GM19238 (cell line): Measurements from ENCODE around the gene WDR1.

Experiments
- DNase-seq: peaks from one replicate; pipeline ENCODE4 v3.0.0; 2011; ENCODE audit warnings: low spot score; ENCODE audit not compliant: insufficient read length

The WDR1 gene

DNA sequence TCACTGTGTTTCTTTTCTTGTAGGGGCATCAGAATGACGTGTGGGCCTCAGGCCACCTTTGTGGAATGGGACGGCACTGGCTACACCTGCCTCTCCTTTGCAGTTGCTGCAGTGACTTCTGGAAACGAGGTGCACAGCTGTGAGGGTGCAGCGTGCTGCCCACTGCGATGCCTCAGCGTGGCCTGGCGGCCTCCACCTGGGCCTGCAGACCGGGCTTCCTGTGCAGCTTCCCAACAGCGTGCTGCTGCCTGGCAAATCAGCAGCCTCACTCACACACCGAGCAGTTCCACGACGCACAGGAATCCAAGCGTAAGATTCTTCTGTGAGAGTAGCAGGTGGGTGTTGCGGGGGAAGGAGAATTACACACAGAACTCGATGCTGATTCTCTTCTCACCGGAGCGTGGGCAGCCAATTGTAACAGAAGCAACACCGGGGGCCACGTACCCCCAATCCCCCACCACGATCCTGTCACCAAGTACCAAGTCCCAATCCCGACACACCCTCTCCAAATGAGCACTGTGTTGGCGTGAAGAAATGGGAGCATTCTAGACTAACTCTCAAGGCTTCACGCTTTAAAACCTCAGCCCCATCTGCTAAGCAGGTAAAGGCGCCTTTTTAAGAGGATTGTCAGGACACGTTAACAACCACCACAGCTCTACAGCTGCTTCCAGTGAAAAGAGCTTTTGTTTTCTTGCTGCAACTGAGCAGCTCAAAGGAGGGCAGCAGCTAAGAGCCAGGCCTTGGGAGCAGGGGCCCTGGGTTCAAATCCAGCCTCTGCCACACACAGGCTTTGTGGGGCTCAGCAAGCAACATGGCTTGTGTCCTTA is 16.9 kb downstream of the WDR1 start:
- DNase-seq: no peak

DNA sequence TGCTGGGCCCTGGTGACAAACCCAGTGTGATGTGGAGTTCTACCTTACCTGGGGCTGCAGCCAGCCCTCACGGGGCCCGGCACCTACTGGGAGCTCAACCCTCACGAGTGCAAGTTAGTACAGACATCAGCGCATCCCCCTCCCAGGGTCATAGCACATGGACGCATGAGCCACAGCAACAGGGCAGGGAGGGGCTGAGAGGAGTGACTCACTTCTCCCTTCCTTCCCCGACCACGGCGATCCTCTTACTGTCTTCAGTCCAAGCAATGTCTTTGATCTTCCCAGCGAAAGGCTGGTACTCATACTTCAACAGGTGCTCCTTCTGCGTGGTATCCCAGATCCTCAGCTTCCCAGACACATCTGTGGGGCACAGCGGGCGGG is 17.8 kb downstream of the WDR1 start:
- DNase-seq: no peak

DNA sequence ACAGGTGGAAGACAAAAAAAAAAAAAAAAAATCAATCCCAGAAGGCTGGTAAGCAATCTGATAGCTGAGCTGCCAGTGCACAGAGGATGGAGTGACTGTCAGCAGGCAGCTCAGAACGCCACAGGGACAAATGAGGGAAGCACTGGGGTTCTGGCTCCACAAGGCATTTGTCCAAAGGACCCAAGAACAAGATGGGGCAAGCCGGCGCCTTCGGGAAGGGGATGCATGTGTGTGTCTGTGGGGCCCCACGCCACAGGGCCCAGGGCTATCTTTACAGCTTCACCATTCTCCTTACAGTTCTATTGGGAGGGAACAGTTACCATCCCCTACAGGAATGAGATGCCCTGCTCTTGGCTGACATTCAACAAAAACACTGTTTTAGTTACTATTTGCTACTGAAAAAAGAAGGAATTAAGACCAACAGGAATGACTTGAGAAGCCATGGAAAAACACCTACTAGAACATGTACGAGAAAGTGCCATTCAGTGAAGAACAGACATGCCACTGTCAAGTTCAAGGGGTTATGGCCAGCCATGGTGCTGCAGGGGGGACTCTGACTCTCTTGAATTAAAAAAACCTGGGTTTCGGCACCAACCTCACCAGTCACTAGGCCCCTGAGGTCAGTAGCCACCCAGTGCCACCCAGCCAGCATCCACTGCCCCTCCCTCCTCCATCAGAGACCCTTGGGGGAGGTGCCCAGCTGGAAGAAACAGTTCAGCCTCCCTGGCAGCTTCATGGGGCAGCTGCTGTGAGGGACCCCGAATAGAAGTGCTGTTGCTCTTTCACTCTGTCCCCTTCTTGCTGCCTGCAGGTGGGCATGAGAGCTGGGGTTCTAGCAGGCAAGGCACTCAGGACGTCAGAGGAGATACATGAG is 18.5 kb downstream of the WDR1 start:
- no peak for DNase-seq

DNA sequence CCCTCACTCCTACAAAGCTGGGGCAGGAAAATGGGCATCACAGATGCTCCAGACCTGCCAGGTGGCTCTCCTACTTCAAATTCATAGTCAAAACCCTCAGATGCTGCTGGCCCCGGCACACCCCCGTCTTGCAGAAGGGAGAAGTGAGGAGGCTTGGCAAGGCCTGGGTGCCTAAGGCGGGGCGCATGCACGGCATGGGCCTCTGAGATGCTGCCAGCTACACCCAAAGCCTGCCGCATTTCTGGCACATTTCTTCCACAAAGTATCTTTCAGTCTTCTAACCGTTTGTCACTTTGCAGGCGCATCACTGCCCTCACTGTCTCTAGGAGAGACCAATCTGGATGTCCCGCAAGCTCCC is 19.6 kb downstream of the WDR1 start:
- DNase-seq: no peak

DNA sequence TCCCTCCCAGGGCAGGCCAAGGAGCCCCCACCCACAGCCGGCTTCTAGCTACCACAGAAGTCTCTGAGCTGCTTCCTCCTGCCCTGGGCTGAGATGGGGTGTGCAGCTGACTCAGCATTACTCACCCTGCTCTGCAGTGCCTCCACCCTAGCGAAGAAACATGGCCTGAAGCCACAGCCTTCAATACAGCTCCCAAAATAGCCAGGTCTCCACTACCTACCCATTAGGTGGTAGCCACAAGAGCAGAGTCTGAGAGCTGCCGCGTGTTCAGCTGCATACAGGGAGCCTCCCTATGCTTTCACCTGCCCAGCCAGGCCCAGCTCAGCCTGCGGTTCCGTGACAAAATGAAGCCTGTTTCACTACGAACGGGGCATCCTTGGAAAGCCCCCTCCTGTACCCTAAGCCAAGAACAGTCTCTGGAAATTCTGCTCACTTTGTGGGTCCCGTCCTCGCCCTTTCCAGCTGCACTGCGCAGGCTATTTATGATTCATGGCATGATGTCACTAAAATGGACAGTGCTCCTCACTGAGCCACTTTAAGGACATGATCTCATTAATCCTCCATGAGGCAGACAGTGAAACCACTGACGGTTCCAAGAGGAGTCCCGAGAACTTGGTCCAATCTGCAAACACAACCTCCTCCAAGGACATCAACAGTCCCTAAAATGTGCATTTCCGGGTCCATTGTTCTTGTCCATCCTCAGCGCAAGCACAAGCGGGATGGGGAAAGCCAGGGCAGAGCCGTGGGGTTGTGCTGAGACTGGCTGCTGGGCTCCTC is 20.2 kb downstream of the WDR1 start:
- peak; percentile 40 for DNase-seq

DNA sequence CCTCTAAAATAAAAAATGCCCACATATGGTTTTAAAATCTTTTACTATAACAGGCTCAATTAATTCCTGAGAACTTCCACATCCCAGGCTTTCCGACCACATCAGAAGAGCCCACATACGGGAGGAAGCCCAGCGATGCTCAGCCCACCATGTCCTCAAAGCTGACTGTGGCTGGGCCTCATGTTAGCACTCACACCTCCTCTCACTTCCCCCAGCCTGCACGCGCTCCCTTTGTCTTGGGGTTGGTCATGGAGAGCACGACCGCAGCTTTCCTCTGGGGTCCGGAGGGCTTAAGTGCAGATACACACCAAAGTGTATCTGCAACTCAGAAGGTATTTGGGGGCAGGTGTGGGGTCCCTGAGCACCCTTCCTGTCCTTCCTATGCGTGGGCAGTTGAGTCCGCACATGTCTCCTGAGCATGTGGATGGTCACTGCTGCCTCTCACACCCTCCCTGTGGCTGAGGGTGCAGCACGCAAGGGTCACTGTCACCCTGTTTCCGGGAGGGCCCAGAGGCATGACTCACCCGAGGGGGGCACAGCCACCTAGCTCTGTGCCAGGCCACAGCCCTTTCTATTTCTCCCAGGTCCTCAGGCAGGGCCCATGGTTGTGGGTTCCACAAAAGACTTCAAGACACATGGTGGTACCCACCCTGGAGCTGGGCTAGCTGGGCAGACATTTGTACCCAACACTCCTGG is 21.2 kb downstream of the WDR1 start:
- no peak for DNase-seq

DNA sequence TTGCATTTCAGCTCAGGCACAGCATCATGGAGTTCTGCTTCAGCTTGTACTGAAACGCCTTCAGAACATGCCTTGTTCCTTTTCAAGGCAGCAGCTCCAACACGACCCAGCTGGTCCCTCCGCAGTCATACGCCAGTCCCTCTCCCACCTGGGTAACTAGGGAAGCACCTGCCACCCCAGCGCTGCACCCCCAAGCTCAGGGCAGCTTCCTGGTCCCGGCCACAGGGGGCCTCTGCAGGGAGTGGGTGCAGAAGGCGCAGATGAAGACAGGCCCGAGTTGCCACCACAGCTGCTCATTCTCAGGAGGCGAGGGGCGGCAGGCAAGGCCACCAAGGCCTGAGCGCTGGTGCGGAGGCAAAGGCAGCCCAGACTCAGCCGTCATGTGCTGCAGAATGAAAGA is 21.8 kb downstream of the WDR1 start:
- DNase-seq: no peak

DNA sequence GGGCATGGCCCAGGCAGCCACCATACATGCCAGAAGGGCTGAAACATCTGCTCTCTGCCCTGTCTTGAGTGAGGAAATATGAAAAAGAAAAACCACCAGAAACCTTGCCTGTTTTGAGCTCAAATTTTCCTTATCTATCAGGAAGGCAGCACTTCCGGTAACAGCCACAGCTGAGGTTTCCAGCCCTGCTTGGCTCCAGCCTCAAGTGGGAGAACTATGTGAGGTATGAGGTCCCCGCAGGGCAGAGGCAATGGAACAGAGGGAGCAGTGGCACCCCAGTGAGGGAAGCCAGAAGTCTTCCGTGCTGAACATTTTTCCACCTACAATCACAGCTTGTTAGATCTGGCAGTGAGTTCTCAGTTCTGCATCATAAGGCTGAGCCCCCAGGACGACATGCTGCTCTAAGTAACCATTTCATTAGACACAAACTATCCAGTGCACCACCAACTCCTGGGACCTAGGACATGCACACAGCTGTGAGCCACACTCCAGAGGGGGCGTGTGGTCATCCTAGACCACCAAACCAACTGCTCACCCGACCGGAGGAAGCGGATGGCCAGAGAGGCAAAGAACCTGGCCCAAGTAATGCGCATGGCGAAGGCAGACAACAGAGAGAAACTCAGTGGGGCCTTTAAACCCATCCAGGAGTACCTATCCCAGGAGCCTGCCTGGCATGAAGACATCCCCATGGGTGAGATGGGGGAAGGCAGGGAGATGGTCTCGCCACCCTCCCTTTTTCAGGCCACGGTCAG is 22.6 kb downstream of the WDR1 start:
- DNase-seq: no peak

DNA sequence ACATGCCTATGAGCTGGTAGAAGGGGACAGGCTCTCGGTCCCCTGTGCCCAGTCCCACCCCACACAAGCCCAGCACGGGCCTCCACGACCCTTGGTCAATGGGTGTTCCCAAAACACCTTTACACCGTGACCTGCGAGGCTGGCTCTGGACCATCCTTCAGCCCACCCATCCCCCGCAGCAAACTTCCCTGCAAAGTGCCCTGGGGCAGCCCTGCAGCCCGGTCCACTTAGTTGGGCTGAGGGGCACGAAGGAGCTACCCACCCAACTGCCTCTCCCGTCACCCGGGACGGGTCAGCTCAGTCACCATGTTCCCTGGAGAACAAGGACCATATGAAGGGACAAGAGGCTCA is 23.4 kb downstream of the WDR1 start:
- DNase-seq: no peak

DNA sequence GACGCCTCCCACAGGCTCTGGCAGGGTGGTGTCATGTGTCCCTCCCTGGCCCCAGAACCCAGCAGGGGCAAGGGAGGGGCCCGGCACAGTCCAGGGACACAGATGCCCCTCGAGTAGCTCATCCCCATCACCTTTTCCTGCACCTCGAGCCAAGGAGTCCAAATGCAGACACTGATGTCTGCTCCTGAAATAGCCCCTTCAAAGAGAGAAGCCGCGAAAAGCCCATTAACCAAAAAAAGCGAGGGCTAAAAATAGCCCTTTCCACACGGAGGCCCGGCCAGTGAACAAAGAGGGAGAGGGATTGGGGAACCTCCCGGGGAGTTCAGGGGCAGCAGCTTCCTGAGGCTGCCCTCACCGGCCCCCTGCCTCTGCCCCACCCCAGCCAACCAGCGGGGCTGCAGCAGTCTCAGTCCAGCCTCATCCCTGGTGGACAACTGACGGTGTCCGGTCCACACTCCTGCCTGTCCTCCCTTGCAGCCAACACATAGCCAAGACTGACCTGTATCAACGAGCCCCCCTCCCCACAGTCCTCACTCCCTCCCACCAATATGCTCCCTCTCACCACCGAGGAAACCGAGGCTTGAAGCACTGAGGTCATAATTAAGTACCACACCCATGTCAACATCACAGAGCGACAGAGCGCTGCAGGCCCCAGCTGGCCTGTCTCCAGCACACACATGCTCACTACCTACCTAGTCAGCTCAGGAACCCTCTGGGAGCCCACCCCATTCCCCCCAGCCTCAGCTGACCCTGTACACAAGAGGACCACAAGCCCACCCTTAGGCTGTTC is 23.9 kb downstream of the WDR1 start:
- no peak for DNase-seq

DNA sequence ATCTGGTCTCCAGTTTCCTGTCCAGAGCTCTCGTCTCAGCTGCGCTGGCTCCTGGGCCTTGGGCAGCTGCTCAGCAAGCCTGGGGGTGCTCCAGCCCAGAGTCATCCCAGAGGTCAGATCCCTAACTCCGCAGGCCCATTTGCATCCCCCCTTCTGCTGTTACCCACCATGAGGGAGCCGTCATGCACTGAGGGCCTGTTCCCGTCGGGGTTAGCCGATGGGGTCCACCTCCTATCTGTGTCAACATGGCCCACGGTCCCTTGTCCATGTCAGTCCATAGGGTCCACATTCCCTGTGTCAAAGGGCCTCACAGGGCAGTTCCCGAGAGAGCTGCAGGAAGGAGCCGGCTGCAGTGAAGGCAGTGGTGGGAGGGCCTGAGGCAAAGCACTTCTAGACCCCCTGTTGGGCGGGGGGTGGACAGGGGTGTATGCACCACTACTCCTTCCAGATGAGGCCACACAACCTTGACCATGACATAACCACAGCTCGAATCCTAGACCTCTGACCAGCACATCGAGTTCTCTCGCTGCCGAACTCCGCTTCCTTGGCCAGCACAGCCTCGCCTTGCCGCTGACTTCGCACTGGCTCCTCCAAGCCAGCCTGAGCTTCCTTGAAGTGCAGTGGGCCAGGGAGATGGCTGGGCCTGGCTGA is 24.9 kb downstream of the WDR1 start:
- DNase-seq: no peak

DNA sequence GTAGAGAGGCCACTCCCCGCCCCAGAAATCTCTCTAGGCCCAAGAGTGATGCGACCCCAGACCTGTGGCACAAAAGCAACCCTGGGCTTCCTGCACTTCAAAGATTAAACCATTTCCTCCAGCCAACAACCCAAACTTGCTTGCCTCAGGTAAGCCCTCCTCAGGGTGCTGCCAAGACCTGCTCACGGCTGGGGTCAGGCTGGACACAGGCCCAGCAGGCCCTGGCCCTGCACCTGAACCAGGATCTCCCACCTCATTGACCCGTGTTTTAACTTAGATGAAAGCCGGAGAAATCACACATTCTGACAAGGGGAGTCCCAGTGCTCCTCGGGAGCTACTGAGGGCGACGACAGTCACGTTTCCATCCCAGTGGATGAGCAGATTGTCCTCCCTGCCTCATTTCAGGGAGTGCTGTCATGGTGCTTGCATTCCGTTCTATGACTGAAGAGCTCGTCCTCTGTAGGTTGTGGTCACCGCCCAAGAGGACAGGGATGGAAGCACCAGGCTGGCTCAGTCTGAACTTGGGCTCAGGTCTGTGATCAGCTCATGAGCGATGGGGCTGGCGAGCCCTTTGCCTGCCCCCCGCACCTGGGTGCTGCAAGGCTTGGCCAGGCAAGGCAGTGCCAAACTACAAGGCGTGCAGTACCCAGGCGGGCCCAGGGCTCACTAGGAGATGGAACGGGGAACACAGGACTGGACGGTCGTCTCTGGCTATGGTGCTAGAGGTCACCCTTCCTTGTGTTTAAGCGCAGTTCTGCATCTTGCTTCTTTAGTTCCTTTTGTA is 25.9 kb downstream of the WDR1 start:
- DNase-seq: no peak

DNA sequence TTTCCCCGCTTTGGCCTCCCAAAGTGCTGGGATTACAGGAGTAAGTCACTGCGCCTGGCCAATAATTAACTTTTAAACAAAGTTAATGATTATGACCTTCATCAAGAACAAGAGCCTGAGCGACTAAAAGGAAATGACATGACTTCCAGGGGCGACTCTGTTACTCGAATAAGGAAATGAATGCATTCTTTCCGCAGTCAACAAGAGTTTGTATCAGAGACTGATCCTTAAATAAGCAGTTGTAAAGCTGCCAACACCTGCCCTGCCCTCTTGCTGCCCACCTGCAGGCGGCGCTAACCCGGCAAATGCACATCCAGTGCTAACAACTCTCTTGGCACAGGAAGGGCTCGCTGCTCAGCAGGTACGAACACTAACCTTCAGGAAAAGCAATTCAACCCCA is 27.3 kb downstream of the WDR1 start:
- DNase-seq: no peak

DNA sequence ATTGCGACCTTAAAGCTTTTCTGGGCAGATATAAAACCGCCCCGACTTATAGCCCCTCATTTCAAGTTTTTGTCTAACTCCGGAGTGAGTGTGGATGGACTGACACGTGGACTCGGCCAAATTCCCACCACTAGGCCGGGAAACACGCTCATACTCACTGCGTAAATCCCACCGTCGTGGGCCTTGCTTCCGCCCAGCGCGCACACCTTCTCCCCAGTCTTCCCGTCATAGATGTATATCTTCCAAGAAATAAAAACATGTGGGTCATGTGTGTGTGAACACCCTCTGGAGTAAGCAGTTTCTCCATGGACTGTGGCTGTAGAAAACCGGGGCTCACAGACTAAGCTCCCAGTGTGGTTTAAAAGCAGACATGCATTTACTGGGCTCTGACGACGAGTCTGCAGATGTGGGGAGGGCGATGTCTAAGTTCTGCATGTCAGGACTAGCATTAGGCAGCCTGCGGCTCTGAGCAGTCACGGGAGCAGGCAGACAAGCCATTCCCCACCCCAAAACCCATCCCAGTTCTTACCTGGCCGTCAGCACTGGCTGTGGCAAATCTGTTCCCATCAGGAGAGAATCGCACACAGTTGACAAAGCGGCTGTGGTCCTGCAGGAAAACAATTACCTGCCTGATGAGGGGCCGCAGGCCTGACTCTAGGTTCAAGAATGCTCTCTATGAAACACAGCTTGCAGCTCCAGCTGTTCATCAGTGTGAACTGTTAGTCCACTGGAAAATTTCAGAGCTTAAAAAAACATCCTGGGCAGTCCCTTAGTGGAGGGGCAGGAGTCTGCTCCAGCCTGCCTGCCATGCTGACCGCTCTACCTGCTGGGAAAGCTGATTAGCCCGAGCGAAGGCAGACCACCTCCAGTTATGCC is 28.2 kb downstream of the WDR1 start:
- no peak for DNase-seq

DNA sequence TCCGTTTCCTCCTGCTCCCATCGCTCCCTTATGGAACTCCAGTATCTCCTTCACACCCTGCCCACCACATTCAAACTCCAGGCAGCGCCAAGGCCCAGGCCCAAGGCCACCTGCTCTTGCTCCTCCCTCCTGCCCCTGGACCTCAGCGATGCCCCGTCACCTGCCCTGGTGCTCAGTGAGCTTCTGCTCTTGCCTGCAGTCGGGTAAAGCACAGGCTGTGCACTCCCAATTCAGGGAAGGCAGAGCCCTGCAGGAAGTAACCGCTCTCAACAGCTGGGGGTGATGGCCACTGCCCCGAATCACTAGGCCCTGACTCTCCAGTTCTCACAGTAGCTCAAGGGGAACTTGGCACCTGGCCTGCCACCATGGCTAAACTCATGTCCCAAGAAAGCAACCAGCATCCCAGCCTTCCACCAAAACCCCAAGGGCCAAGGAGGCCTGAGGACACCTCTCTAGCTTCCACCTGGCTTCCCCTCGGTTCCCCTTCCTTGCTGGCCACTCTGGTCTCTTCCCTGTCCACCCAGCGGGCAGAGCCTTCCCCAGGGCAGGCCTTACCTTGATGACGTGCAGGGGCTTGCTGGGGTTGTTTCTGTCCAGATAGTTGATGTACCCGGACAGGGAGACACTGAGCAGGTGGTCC is 29.3 kb downstream of the WDR1 start:
- no peak for DNase-seq

DNA sequence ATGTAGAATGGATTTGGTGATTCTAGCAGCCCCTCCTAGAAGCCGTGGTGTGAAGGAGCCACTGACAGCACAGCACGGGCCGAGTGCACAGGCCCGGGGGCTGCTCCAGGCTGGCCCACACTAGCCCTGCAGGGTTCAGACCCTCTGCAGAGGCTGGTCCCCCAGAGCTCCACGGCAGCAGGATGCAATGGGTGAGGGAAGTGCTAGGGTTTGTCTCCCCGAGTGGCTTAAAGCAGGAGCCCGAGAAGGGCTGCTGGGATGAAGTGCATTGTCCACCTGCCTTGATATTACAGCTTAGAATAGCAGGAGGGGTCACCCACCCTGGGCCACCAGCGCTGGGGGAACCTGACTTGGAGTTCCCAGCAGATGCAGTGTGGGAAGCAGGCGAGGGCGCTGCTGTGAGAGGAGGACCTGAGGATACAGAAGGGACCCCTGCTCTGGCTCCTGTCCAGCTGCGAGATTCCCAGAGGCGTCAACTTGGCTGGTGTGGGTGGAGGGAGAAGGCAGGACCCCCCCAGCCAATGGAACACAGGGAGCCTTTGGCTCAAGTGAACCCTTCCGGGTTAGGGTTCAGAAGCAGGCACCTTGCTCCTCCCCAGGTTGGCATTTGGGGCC is 30.0 kb downstream of the WDR1 start:
- no peak for DNase-seq
